ENCODE measurements around the gene ANK3.

ANK3 gene

GRCh38 chr10:60348982-60349381, 40.7 kb downstream of the ANK3 start:
- H3K9me3 ChIP-seq (replicated peaks; ENCODE audit: insufficient read depth, low read length): no peaks in the 10 kb centered on the region
- no peak overlapping the region for H3K9ac ChIP-seq (ENCODE audit: low read length)
- H3K9me2 ChIP-seq (replicated peaks; ENCODE audit: insufficient read depth, low read length): no peaks in the 10 kb centered on the region
- H3K4me2 ChIP-seq (ENCODE audit: low read depth, low read length): no peak overlapping the region
- DNase-seq: no peak
- no peaks in the 10 kb centered on the region for H3K27me3 ChIP-seq (replicated peaks; ENCODE audit: insufficient read depth, low read length)
- TF ChIP-seq EZH2 (optimal IDR thresholded peaks at IDR 0.05; ENCODE audit: low read depth, low read length): no peak
- no peak for TF ChIP-seq EZH2phosphoT487 (IDR thresholded peaks at IDR 0.05; ENCODE audit: low read length)
- TF ChIP-seq, protein P1, sequence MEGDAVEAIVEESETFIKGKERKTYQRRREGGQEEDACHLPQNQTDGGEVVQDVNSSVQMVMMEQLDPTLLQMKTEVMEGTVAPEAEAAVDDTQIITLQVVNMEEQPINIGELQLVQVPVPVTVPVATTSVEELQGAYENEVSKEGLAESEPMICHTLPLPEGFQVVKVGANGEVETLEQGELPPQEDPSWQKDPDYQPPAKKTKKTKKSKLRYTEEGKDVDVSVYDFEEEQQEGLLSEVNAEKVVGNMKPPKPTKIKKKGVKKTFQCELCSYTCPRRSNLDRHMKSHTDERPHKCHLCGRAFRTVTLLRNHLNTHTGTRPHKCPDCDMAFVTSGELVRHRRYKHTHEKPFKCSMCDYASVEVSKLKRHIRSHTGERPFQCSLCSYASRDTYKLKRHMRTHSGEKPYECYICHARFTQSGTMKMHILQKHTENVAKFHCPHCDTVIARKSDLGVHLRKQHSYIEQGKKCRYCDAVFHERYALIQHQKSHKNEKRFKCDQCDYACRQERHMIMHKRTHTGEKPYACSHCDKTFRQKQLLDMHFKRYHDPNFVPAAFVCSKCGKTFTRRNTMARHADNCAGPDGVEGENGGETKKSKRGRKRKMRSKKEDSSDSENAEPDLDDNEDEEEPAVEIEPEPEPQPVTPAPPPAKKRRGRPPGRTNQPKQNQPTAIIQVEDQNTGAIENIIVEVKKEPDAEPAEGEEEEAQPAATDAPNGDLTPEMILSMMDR (IDR thresholded peaks at IDR 0.05; ENCODE audit: low read length): no peak
- no peaks in the 10 kb centered on the region for H3K4me1 ChIP-seq (ENCODE audit: low read length)
- no peaks in the 10 kb centered on the region for H3K36me3 ChIP-seq (replicated peaks; ENCODE audit: insufficient read depth, low read length)
- H2AFZ ChIP-seq (ENCODE audit: low read length): no peak overlapping the region
- H4K20me1 ChIP-seq (ENCODE audit: insufficient read depth, low read length): no peaks in the 10 kb centered on the region
- no peak overlapping the region for H3K27ac ChIP-seq (ENCODE audit: low read length)
- H3F3A ChIP-seq (ENCODE audit: insufficient read depth, low read length): no peaks in the 10 kb centered on the region
- no peak overlapping the region for H3K4me3 ChIP-seq (ENCODE audit: low read length)
- H3K79me2 ChIP-seq (ENCODE audit: low read length): no peaks in the 10 kb centered on the region

DNA sequence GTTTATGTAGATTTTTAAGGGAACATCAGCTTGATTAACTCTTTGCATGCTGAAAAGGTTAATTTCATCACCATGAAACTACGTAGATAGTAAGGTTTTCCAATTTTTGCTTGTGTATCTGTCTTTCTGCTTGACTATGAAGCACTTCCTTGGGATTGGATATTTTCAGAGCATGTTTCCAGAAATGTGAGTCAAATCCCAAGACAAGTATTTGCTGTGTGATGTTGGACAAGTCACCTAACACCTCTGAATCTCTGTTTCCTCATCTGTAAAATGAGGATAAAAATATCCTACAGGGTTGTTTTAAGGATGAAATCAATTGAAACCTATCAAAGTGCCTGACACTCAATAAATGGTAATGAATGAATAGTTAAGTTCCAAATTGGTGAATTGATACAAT, 42.4 kb downstream of the ANK3 start:
- H3K4me2 ChIP-seq (ENCODE audit: low read depth, low read length): no peak overlapping the region
- H4K20me1 ChIP-seq (ENCODE audit: insufficient read depth, low read length): no peaks in the 10 kb centered on the region
- H3K27me3 ChIP-seq (replicated peaks; ENCODE audit: insufficient read depth, low read length): no peaks in the 10 kb centered on the region
- H3K9me3 ChIP-seq (replicated peaks; ENCODE audit: insufficient read depth, low read length): no peaks in the 10 kb centered on the region
- no peaks in the 10 kb centered on the region for H3K4me1 ChIP-seq (ENCODE audit: low read length)
- H2AFZ ChIP-seq (ENCODE audit: low read length): no peak overlapping the region
- no peak overlapping the region for H3K27ac ChIP-seq (ENCODE audit: low read length)
- no peaks in the 10 kb centered on the region for H3K79me2 ChIP-seq (ENCODE audit: low read length)
- H3K4me3 ChIP-seq (ENCODE audit: low read length): no peak overlapping the region
- H3K36me3 ChIP-seq (replicated peaks; ENCODE audit: insufficient read depth, low read length): no peaks in the 10 kb centered on the region
- no peaks in the 10 kb centered on the region for H3K9me2 ChIP-seq (replicated peaks; ENCODE audit: insufficient read depth, low read length)
- H3K9ac ChIP-seq (ENCODE audit: low read length): no peak overlapping the region
- no peak for DNase-seq
- TF ChIP-seq, protein P1 (IDR thresholded peaks at IDR 0.05; ENCODE audit: low read length): no peak
- no peak for TF ChIP-seq EZH2 (optimal IDR thresholded peaks at IDR 0.05; ENCODE audit: low read depth, low read length)
- H3F3A ChIP-seq (ENCODE audit: insufficient read depth, low read length): no peaks in the 10 kb centered on the region

GRCh38 chr10:60346661-60347060, 43.0 kb downstream of the ANK3 start:
- H2AFZ ChIP-seq (ENCODE audit: low read length): no peak overlapping the region

More at GRCh38 chr10:60346661-60347060, 43.0 kb downstream of the ANK3 start:
- H3K9me3 ChIP-seq (replicated peaks; ENCODE audit: insufficient read depth, low read length): no peaks in the 10 kb centered on the region
- no peaks in the 10 kb centered on the region for H3K27me3 ChIP-seq (replicated peaks; ENCODE audit: insufficient read depth, low read length)
- TF ChIP-seq, protein P1 (IDR thresholded peaks at IDR 0.05; ENCODE audit: low read length): no peak
- no peak for TF ChIP-seq EZH2phosphoT487 (IDR thresholded peaks at IDR 0.05; ENCODE audit: low read length)
- TF ChIP-seq EZH2 (optimal IDR thresholded peaks at IDR 0.05; ENCODE audit: low read depth, low read length): no peak
- H3K4me1 ChIP-seq (ENCODE audit: low read length): no peaks in the 10 kb centered on the region
- no peak overlapping the region for H3K4me3 ChIP-seq (ENCODE audit: low read length)
- H3K36me3 ChIP-seq (replicated peaks; ENCODE audit: insufficient read depth, low read length): no peaks in the 10 kb centered on the region
- H3K27ac ChIP-seq (ENCODE audit: low read length): no peak overlapping the region
- H3K4me2 ChIP-seq (ENCODE audit: low read depth, low read length): no peak overlapping the region
- H3F3A ChIP-seq (ENCODE audit: insufficient read depth, low read length): no peaks in the 10 kb centered on the region
- H3K9ac ChIP-seq (ENCODE audit: low read length): no peak overlapping the region
- DNase-seq: no peak
- no peaks in the 10 kb centered on the region for H4K20me1 ChIP-seq (ENCODE audit: insufficient read depth, low read length)
- no peaks in the 10 kb centered on the region for H3K9me2 ChIP-seq (replicated peaks; ENCODE audit: insufficient read depth, low read length)
- no peaks in the 10 kb centered on the region for H3K79me2 ChIP-seq (ENCODE audit: low read length)

All from MM.1S (cell line).